KMS-11 (cell line): ENCODE data around the gene CTSH.
A peak's percentile ranks its signal among the peaks of the same experiment; 100 is the strongest.

Source experiments
- H2AFZ ChIP-seq: fragments of 200-600 bp; sonication (generic); 2 replicates; pipeline ENCODE4 v1.6.1; 2016; ENCODE audit warnings: antibody characterized with exemption, mixed run types, low read depth
- H3K27ac ChIP-seq: fragments of 200-600 bp; sonication (generic); 2 replicates; pipeline ENCODE4 v1.6.1; 2016; ENCODE audit warnings: mild to moderate bottlenecking, mixed run types
- H3K27me3 ChIP-seq: fragments of 200-600 bp; sonication (generic); 2 replicates; pipeline ENCODE4 v1.6.1; 2017; ENCODE audit warnings: mild to moderate bottlenecking, low read depth, mixed run types, moderate library complexity; ENCODE audit not compliant: insufficient read depth
- H3K36me3 ChIP-seq: fragments of 200-600 bp; sonication (generic); 2 replicates; pipeline ENCODE4 v1.6.1; 2017; ENCODE audit warnings: mild to moderate bottlenecking, mixed run types; ENCODE audit not compliant: insufficient read depth
- H3K4me1 ChIP-seq: fragments of 200-600 bp; sonication (generic); 2 replicates; pipeline ENCODE4 v1.6.1; 2016; ENCODE audit warnings: mild to moderate bottlenecking, low read depth, mixed run types; ENCODE audit not compliant: poor library complexity, severe bottlenecking
- H3K4me2 ChIP-seq: fragments of 200-600 bp; sonication (generic); 2 replicates; pipeline ENCODE4 v1.7.0; 2016; ENCODE audit warnings: mild to moderate bottlenecking, mixed run types
- H3K4me3 ChIP-seq: fragments of 200-600 bp; sonication (generic); IDR thresholded peaks from 2 replicates; pipeline ENCODE4 v1.6.1; 2017; ENCODE audit warnings: low read depth, low read length, mixed read lengths; ENCODE audit not compliant: insufficient read depth
- H3K79me2 ChIP-seq: fragments of 200-600 bp; sonication (generic); 2 replicates; pipeline ENCODE4 v1.6.1; 2016; ENCODE audit warnings: low read depth, mixed run types; ENCODE audit not compliant: insufficient read depth
- H3K9ac ChIP-seq: fragments of 200-600 bp; sonication (generic); 2 replicates; pipeline ENCODE4 v1.6.1; 2016; ENCODE audit warnings: mild to moderate bottlenecking, mixed run types
- H4K20me1 ChIP-seq: fragments of 200-600 bp; sonication (generic); 2 replicates; pipeline ENCODE4 v1.6.1; 2016; ENCODE audit warnings: mild to moderate bottlenecking, mixed run types; ENCODE audit not compliant: insufficient read depth
- TF ChIP-seq, protein P1 (sequence below): fragments of 200-600 bp; sonication (generic); conservative IDR thresholded peaks from 2 replicates; pipeline ENCODE4 v1.6.1; 2017; ENCODE audit warnings: low read depth, mild to moderate bottlenecking, antibody characterized with exemption, low read length, moderate library complexity, mixed read lengths

The CTSH gene

DNA sequence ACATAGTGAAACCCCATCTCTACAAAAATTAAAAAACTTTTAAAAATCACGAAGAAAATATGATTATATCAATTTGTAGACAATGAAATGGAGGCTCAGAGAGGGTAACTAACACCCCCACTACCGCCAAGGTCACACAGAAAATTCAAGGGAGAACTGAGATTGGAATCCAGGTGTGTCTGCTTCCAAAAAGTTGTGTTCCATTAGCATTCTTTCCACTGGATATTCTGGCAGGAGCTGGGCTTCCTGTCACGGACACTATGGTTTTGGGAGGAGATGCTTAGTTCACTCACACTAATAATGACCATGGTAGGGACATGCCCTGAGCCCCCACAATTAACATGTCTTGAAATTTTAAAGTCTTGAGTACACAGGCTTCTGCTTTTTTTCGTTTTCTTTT, 28.8 kb downstream of the CTSH start:
- Histone ChIP-seq H4K20me1 (no peaks in the 10 kb centered on the region), H2AFZ (no peak overlapping the region), H3K4me2 (no peak overlapping the region), H3K36me3 (no peaks in the 10 kb centered on the region), H3K79me2 (no peaks in the 10 kb centered on the region), H3K27ac (no peak overlapping the region), H3K27me3 (no peaks in the 10 kb centered on the region), H3K4me1 (no peaks in the 10 kb centered on the region), H3K9ac (no peak overlapping the region), H3K4me3 (no peak overlapping the region)
- TF ChIP-seq, protein P1, sequence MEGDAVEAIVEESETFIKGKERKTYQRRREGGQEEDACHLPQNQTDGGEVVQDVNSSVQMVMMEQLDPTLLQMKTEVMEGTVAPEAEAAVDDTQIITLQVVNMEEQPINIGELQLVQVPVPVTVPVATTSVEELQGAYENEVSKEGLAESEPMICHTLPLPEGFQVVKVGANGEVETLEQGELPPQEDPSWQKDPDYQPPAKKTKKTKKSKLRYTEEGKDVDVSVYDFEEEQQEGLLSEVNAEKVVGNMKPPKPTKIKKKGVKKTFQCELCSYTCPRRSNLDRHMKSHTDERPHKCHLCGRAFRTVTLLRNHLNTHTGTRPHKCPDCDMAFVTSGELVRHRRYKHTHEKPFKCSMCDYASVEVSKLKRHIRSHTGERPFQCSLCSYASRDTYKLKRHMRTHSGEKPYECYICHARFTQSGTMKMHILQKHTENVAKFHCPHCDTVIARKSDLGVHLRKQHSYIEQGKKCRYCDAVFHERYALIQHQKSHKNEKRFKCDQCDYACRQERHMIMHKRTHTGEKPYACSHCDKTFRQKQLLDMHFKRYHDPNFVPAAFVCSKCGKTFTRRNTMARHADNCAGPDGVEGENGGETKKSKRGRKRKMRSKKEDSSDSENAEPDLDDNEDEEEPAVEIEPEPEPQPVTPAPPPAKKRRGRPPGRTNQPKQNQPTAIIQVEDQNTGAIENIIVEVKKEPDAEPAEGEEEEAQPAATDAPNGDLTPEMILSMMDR: no peak

DNA sequence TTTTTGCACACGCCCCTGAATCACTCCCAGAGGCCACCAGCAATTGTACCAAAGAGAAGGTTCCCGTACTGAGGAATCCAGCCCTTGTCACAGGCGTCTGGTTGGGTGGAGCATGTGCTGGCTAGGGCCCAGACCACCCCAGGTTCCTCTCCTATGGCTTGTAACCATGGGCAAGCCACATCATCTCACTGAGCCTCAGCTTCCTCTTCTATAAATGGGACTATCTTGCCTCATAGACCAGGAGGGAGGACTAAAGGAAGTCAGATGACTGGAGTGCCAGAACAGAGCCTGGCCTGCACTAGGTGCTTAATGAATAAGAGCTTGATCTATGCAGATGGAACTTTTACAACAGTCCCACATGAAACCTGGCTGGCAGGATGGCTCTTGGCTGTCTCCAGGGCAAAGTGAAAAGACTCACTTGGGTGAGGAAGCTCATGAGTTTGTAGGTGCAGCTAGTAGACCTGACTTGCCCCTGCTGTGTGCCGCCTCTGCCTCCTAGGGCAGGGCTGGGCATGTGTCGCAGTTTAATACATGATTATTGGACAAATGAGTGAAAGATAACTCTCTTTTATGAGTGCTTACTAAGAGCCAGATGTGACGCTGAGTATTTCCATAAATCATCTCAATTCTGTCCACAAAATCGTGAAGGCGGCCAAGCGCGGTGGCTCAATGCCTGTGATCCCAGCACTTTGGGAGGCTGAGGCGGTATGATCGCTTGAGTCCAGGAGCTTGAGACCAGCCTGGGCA, 29.3 kb downstream of the CTSH start:
- Histone ChIP-seq H2AFZ (no peak overlapping the region), H3K4me3 (no peak overlapping the region), H3K4me2 (no peak overlapping the region), H3K27ac (no peak overlapping the region), H3K27me3 (no peaks in the 10 kb centered on the region), H3K4me1 (no peaks in the 10 kb centered on the region), H4K20me1 (no peaks in the 10 kb centered on the region), H3K9ac (no peak overlapping the region), H3K79me2 (no peaks in the 10 kb centered on the region), H3K36me3 (no peaks in the 10 kb centered on the region)
- TF ChIP-seq, protein P1: no peak

DNA sequence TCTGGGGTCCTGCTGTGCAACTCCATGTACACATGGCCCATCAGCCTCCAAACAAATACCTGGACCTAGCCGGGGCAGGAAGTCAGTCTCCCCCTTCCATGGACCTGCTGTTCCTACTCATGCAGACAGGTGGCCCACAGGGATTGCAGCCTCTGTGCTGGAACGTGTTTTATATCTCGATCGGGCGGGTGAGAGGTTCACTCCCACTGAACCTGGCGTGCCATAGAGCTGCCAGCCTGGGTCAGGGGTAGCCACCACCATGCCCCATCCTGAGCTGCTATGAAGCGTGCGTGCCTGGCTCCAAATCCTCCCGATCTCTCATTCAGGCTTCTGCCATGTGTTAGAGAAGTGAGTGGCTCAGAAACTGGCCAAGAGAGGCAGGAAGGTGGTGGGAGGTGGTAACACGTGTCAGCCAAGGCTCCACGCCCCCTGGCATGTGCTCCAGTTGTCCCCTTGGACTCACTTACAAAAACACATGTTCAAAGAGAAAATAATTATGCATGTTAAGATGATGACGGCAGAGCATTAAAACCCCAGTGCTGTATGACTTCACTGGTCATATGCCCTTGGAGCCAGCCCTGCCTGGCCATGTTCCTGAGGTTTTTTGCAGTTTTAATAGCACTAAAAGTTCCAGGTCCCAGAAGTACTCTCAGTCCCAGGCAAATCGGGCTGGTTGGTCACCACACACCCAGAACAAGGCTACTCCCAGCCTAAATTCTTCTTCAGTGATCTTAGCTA, 30.6 kb downstream of the CTSH start:
- Histone ChIP-seq H3K27ac (no peak overlapping the region), H3K4me2 (no peak overlapping the region), H3K4me3 (no peak overlapping the region), H3K36me3 (no peaks in the 10 kb centered on the region), H2AFZ (no peak overlapping the region), H3K27me3 (no peaks in the 10 kb centered on the region), H3K4me1 (no peaks in the 10 kb centered on the region), H3K9ac (no peak overlapping the region), H3K79me2 (no peaks in the 10 kb centered on the region), H4K20me1 (no peaks in the 10 kb centered on the region)
- TF ChIP-seq, protein P1: peak; percentile 29; the same call in 1 of the 2 replicates

DNA sequence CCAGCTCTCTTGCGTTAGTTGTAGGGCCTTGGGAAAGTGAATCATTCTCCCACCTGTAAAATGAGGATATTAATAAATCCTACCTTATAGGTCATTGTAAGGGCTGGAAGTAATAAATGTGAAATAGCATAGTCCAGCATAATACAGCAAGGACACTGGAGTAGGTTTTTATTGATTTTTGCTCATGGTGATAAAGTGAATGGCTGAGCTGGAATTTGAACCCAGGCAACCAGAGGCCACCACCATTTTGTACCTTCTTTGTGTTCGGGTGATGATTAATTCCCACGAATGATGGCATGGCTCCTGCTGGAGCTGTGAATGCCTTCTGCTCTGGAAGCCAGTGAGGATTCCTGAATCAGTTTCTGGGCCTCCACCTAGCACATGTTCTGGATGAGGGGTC, 31.8 kb downstream of the CTSH start:
- H3K4me1 ChIP-seq: no peaks in the 10 kb centered on the region
- H4K20me1 ChIP-seq: no peaks in the 10 kb centered on the region
- no peak overlapping the region for H3K9ac ChIP-seq
- H3K27ac ChIP-seq: no peak overlapping the region
- H3K79me2 ChIP-seq: no peaks in the 10 kb centered on the region
- H3K4me2 ChIP-seq: no peak overlapping the region
- TF ChIP-seq, protein P1: no peak
- no peaks in the 10 kb centered on the region for H3K36me3 ChIP-seq
- H3K4me3 ChIP-seq: no peak overlapping the region
- no peak overlapping the region for H2AFZ ChIP-seq
- no peaks in the 10 kb centered on the region for H3K27me3 ChIP-seq
